ENCODE measurements around the gene DHCR24.

DHCR24 gene

GRCh38 chr1:54843449-54843848, 43.5 kb downstream of the DHCR24 start:
- no peak for DNase-seq (ENCODE audit: low read depth)
- TF ChIP-seq CTCF (IDR thresholded peaks at IDR 0.05; ENCODE audit: low read depth, low read length, missing control alignments), result no peak
- no peak overlapping the region for H3K4me3 ChIP-seq (ENCODE audit: low read depth, low read length)

GRCh38 chr1:54842963-54843362, 44.0 kb downstream of the DHCR24 start:
- H3K4me3 ChIP-seq (ENCODE audit: low read depth, low read length), result no peak overlapping the region
- no peak for TF ChIP-seq CTCF (IDR thresholded peaks at IDR 0.05; ENCODE audit: low read depth, low read length, missing control alignments)
- no peak for DNase-seq (ENCODE audit: low read depth)

- TF ChIP-seq CTCF (IDR thresholded peaks at IDR 0.05; ENCODE audit: low read depth, low read length, missing control alignments), result no peak
- no peak overlapping the region for H3K4me3 ChIP-seq (ENCODE audit: low read depth, low read length)
- no peak for DNase-seq (ENCODE audit: low read depth)
Observed at GRCh38 chr1:54842206-54842915, 44.6 kb downstream of the DHCR24 start.

DNA sequence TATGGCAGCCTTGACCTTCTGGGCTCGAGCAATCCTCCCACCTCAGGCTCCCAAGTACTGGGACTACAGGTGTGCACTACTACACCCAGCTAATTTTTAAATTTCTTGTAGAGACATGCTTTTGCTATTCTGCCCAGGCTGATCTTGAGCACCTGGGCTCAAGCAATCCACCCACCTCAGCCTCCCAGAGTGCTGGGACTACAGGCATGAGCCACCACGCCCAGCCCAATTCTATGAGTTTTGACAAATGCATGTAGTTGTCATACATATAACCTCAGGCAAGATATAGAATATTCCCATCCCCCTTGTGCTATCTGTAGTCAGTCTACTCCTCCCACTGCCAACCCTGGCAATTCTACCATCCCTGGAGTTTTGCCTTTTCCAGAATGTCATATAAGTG, 47.2 kb downstream of the DHCR24 start:
- TF ChIP-seq CTCF (IDR thresholded peaks at IDR 0.05; ENCODE audit: low read depth, low read length, missing control alignments), result no peak
- H3K4me3 ChIP-seq (ENCODE audit: low read depth, low read length), result no peak overlapping the region
- no peak for DNase-seq (ENCODE audit: low read depth)

DNA sequence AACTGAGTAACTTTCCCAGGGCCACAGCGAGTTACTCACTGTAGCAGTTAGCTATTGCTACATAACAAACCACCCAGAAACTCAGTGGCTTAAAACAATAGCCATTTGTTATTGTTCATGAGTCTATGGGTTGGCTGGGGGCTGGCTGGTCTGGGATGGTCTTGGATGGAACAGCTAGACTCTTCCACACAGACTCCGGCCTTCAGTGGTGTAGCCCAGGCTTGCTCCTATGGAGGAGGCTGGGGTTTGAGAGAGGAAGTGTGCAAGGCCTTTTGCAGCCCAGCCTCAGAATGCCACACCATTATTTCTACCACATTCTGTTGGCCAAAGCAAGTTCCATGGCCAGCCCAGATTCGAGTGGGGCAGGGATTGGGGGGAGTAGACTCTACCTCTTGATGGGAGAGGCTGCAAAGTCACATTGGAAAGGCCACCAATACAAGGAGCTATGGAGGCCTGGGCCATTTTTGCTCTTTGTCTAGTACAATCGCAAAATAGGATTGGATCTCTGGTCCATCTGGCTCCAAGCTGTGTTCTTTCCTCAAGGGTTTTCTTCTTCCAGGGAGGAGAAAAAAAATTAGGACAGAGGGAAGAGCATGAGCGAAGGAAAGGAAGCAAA, 48.3 kb downstream of the DHCR24 start:
- TF ChIP-seq CTCF (IDR thresholded peaks at IDR 0.05; ENCODE audit: low read depth, low read length, missing control alignments), result no peak
- H3K4me3 ChIP-seq (ENCODE audit: low read depth, low read length), result no peak overlapping the region
- DNase-seq (ENCODE audit: low read depth), result no peak

DNA sequence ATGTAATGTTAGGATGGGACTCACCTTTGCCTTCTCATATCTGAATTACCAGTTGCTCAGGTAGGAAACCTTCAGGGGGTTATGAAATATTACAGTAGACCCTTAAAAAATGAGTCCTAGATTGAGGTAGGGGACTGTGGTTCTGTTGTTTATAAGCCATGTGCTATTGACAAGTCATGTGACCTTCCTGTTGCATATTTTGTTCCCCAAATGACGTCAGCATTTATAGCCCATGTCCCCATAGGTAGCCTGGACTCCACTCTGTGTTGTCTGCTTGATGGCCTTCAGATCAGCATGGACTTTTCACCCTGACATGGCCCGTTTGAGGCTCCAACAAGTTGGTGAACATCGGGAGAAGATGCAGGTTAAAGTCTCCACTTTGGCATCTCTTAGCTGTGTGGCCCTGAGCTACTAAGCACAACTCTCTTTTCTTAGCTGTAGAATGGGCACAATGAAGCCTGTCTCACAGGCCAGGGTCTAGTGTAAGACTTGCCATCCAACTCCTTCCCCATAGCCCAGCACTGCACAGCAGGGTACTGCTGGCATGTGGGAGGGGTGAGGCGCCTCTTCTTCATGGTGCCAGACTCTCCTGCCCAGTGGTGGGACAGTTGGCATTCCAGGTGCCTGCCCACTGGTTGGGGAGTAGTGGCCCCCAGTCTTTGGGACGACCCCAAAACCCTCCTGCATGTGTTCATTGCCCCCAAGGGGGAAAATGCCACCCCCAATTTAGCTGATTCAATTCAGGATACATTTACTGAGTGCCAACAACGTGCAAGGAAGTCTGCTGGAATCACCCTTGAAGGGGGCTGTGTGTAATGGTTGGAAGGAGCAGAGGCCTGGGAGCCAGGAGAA, 49.8 kb downstream of the DHCR24 start:
- TF ChIP-seq CTCF (IDR thresholded peaks at IDR 0.05; ENCODE audit: low read depth, low read length, missing control alignments), result no peak
- no peak for DNase-seq (ENCODE audit: low read depth)
- no peak overlapping the region for H3K4me3 ChIP-seq (ENCODE audit: low read depth, low read length)
